ENCODE data around the gene DYNC2I2.
"Not testable (repeated sequence)": the region's sequence is repeated elsewhere in the genome, so short reads cannot be mapped to it uniquely, and the experiment has no call there.

DYNC2I2 gene

DNA sequence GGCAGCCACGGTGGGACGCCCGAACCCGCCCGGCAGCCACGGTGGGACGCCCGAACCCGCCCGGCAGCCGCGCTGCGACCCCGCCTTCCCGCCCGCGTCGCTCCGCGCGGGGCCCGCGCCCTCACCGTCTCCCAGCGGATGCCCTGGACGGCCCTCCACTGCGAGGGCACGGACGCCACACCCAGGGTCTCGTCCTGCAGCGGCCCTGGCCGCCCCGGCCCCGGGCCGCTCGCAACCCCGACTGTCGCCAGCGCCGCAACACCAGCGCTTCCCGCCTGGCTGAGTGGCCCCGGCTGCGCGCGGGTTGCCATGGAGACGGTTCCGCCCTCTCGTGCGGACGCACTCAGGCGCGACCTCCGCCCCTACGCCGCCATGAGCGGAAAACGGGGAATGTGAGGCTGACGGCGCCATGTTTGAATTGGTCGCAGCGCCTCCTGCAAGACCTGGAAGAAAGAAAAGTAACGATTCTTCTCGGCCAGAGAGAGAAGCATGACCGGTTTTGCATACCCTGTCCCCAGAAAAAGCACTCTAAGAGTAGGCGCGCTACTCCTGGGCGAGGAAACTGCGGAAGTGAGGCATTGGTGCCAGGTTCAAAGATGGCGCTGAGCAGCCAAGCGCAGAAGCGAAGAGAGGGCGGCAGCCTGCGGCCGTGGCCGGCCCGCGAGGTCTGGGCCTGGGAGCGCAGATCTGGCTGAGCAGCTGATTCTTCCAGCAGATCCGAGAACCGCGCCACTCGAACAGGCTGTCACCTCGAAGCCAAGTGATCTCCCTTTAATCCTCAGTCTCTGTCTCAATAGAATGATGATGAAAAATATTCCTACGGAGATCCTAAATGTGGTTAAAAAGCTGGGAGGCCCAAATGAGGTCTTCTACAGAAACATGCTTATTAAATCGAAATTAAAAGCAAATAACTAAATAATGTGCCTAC, at the start of gene DYNC2I2:
TSS of gene DYNC2I2 (minus strand) at position 432 of the 928 bp plus-strand sequence. CDS start at position 311, 121 bp downstream.
- in situ Hi-C loops (cut with HindIII; ENCODE audit: low sequenced_read_pairs) = no loop called here

DNA sequence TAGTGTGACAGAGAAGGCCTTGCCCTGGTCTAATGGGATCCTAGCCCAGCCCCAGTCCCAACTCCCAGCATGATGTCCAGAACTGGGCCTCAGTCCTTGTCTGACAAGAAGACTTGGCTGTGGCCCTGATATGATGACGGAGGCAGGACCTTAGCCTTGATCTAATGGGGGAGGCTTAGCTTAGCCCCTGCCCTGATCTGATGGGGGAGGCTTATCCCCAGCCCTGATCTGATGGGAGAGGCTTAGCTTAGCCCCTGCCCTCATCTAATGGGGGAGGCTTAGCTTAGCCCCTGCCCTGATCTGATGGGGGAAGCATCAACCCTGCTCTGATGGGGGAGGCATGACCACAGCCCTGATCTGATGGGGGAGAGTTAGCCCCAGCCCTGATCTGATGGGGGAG, 49.4 kb upstream of the DYNC2I2 start:
- in situ Hi-C loops (cut with HindIII; ENCODE audit: low sequenced_read_pairs) = no loop called here

DNA sequence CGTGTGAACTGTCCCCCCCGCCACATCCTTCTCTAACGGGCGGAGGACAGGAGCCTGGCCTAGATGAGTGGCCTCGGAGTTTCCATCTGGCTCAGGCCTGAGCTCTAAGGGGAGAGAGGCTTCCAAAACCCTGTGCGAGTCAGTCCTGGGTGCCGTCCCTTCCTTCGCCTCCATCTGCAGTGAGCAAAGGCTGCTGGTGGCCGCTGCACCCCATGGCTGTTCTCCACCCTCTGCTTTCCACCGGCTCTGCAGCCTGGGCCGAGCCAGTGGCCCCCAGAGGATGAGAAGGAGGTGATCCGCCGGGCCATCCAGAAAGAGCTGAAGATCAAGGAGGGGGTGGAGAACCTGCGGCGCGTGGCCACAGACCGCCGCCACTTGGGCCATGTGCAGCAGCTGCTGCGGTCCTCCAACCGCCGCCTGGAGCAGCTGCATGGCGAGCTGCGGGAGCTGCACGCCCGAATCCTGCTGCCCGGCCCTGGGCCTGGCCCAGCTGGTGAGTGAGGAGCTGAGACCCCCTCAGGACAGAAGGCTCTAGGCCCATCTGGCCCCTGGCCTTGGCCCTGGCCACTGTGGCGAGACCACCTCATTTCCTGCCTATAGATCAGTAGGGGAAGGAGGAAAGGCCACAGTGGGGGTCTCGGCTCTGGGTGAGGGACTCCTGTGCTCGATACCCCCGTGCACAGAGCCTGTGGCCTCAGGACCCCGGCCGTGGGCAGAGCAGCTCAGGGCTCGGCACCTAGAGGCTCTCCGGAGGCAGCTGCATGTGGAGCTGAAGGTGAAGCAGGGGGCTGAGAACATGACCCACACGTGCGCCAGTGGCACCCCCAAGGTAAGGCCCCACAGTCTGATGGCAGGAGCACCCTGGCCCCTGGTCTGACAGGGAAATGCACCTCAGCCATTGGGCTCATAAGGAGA, 48.7 kb upstream of the DYNC2I2 start:
- in situ Hi-C loops (cut with HindIII; ENCODE audit: low sequenced_read_pairs) = no loop called here

DNA sequence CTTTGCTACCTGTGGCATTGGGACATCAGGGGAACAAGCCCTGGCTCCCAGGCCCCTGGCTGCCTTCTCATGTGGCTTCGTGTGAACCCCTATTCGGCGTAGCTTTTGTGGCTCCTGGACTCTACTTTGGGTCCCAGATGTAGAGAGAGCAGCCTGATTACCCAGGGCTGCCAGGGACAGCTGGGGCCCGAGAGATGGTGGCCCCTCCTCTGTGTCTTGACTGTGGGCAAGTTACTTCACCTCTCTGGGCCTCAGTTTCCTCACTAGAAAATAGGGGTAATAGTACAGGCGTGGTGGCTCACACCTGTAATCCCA, 47.7 kb upstream of the DYNC2I2 start:
- in situ Hi-C loops (cut with HindIII; ENCODE audit: low sequenced_read_pairs) = no loop called here

DNA sequence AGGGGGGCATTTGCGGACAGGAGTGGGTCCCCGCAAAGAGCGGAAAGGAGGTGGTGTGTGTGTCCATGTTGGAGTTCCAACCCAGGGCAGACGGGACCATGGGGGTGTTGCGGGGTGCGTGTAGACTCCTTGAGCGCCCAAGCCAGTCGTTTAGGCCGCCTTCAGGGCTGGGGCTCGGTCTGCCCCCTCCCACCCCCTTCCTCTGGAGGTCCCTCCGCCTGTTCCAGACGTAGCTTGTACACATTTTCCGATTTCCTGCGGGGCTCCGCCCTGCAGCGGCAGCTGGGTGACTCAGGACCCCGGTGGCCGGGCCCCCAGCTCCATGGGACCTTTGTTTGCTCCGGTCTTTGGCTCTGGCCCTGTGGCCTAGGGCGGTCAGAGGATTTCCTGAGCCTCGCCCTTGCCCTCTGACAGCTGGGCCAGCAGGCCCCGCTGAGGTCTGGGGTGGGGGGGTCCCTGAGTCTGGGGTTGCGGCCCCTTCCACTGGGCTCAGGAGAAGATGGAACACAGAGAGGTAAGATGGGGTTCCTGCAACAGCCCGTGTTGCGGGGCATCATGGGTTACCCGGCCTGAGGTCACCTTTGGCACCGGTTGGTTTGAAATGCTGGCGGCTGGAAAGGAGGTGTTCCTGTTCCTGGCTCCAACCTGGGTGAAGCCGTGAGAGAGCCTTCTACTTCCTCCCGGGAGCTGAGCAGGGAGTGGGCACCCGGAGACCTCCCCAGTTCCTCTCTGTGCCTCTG, 47.1 kb upstream of the DYNC2I2 start:
- in situ Hi-C loops (cut with HindIII; ENCODE audit: low sequenced_read_pairs) = no loop called here

DNA sequence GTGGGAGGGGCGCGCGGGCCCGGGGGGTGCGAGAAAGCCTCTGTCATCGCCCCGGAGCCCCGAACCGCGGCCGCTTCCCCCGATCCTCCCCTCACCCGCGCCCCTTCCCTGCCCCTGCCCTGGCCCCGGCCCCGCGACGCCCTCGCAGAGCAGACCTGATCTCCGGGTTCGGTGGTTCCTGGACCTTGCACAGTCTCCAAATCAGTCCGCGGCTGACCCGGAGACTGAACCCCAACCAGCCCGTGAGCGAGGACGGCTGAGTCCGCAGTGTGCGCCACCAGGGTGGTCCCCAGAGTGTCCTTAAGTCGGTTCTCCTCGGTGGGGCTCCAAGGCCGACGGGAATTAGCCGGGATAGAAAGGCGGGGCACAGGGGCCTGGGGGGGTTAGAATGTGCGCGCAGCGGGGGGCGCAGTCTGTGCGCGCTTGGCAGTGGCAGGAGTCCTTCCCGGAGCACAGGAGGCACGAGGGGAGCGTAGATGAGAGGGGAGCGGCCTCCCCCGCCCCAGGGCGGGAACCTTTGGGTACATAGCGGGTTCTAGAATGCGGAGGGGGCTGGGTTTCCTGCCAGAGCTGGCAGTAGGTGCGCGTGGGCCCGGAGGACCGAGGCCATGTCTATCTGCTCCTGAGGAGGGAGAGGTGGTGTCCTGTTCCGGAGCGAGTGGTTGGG, 46.4 kb upstream of the DYNC2I2 start:
- in situ Hi-C loops (cut with HindIII; ENCODE audit: low sequenced_read_pairs) = no loop called here

DNA sequence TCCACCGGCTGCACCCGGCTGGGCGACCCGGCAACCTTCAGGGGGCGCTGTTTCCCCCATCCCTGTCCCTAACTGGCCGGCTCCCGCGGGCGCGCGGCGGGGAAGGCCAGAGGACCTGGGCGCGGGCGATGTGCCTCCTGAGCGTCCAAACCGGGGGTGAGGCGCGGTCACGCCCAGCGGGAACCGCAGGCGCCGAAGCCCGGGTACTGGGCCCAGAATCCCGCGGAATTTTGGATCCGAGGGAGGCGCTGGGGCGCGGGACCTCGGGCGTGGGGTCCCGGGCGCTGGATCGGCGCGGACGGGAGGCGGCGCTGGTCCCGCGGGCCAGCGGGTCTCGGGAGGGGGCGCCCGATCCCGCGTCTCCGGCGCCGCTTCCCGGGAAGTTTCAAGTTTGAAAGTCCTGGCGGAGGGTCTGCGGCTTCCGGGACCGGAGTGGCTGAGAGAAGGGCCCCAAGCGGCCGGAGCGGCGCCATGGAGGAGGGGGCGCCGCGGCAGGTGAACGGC, 45.9 kb upstream of the DYNC2I2 start, which contains the start of gene PKN3:
TSS of gene PKN3 (plus strand) at position 59 of the 504 bp plus-strand sequence. CDS start at position 472, 413 bp downstream.
- in situ Hi-C loops (cut with HindIII; ENCODE audit: low sequenced_read_pairs) = no loop called here

DNA sequence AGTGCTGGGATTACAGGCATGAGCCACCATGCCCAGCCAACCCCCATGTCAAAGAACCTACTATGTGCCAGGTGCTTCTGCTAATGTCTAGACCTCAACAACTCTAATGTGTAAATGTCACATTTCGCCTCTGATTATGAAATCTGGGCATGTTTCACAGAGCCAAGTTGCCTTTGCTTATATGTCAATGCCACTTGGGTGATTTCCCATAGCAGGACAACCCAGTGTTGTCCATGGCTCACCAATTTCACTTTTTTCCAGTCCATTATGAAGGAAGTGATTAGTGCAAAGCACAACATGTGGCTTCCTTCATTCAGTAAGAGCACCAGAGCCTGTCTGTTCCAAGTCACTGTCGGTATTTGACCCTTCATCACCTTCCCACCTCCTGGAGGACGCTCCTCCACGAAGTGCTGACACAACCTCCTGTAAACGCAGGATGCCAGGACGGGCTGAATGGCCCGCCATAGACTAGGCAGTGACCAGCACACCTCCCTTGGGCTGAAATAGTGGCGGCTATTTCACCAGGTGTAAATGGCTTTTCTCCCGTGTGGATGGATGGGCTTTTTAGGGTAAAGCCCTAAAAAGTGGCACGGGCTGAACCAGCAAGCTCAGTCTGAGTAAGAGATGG, 44.7 kb upstream of the DYNC2I2 start:
- in situ Hi-C loops (cut with HindIII; ENCODE audit: low sequenced_read_pairs) = no loop called here

DNA sequence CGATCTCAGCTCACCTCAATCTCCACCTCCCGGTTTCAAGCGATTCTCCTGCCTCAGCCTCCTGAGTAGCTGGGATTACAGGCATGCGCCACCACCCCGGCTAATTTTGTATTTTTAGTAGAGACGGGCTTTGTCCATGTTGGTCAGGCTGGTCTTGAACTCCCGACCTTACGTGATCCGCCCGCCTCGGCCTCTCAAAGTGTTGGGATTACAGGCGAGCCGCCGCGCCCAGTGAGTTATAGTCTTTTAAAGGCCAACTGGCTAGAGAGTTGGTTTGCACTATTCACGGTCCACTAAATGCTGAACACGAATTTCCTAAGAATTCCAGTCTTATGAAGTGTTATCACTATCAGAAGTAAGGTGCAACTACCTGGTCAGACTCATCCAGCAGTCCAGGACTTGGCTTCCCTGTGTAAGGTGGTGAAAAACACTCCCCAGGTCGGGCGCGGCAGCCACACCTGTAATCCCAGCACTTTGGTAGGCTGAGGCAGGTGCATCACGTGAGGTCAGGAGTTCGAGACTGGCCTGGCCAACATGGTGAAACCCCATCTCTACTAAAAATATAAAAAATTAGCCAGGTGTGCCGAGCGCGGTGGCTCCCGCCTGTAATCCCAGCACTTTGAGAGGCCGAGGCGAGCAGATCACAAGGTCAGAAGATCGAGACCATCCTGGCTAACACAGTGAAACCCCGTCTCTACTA, 42.6 kb upstream of the DYNC2I2 start:
- in situ Hi-C loops (cut with HindIII; ENCODE audit: low sequenced_read_pairs) = not testable (repeated sequence)

DNA sequence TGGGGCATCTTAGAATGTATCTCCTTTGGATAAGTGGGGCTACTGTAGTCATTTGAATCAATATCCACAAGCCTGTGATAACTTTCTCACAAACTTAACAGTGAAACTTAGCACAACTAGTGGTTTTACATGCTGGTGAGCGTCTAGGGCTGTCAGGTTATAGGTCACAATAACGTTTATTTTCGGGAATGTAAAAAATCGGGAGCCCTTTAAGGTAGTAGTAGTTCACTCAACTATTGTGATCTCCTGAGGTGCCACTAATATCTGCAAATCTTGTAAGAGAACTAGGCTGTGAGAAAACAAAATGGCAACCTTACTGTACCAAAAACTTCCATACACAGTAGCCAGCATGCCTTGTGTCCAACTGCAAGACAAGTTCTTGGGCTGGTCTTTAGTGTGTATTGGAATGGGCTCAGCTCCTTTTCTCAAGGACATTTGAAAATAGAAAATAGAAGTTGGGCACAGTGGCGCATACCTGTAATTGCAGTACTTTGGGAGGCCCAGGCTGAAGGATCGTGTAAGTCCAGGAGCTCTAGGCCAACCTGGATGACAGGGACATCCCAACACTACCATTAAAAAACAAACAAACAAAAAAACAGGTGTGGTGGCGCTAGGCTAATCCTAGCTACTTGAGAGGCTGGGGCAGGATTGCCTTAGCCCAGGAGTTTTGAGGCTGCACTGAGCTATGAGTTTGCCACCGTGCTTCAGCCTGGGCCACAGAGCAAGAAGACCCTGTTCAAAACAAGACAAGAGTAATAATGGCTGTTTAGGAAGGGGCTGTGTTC, 40.5 kb upstream of the DYNC2I2 start:
- in situ Hi-C loops (cut with HindIII; ENCODE audit: low sequenced_read_pairs) = no loop called here

DNA sequence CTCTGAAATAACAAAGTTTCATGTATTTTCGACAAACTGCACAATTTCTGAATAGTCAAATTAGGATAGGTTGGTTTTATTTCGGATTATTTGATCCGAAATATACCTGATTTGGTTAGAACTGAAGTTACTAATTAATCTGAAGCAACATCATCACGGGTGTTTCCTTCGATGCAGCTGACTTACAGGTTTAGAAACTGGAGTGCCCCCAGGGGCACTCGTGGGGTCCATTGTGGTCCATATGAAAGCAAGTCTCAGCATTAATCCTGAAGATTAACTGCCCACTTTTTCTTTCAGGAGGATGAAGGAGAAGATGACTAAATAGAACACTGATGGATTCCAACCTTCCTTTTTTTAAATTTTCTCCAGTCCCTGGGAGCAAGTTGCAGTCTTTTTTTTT, 37.7 kb upstream of the DYNC2I2 start:
- in situ Hi-C loops (cut with HindIII; ENCODE audit: low sequenced_read_pairs) = no loop called here

DNA sequence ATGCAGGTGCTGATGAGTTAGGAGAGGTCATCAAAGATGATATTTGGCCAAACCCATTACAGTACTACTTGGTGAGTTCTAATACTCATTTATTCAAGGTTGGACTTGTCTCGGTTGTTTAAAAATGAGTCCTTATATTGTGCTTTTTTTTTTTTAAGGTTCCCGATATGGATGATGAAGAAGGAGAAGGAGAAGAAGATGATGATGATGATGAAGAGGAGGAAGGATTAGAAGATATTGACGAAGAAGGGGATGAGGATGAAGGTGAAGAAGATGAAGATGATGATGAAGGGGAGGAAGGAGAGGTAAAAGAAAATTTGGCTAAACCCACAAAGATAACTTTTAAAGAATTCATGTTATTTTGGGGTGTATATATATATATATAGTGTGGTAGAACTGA, 37.1 kb upstream of the DYNC2I2 start:
- in situ Hi-C loops (cut with HindIII; ENCODE audit: low sequenced_read_pairs) = not testable (repeated sequence)

DNA sequence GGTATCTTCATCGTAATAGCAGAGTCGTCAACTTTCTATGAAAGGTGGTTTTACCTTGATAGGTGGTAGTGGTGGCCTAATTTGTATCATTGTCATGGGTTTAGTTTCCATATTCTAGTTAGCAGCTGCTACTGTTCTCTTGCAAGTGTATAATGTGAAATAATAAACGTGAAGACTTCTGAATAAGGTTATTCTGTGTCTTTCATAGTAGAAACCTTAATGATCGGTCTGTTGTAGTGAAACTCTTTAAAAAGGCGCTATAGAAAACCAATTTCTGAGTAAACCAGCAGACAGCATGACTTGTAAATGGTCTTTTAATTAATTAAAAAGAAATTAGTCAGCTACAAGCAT, 34.0 kb upstream of the DYNC2I2 start:
- in situ Hi-C loops (cut with HindIII; ENCODE audit: low sequenced_read_pairs) = no loop called here

DNA sequence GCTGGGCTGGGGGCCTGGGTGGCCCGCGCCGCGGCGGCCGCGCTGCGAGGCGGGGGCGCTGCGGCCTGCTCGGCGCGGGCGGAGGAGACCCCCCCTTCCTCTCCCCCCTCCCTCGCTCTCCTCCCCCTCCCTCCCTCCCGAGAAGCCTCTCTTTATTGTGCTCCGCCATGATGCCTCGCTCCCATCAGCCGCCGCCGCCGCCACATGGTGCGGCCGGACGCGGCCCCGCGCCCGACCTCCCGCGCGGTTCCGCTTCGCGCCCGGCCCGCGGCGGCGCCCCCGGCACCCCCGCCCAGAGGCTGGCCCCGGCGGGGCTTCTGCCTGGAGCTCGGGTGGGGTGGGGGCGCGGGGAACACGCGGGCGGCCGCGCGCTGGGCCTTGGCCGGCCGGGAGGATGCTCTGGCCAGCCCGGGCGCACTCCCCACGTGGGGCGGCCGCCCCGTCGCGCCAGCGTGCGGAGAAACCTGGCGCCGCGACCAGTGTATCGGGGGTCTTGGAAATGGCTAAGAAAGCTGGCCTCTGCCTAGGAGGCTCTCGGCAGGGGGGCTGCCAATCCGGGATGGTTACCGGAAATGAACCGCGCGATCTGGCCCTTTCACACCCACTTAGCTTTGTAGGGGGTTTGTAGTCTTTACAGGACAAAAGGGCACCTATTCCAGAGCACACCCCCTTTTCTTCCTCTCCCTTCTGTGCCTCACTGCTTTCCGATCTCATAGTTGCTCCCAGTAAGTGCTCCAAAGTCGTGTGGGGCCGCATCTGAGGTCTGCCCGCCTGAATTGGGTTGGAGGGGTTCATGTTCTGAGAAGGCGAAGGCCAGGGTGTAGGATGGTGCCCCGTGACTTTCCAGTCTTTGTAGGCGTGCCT, 33.4 kb upstream of the DYNC2I2 start:
- in situ Hi-C loops (cut with HindIII; ENCODE audit: low sequenced_read_pairs) = no loop called here

DNA sequence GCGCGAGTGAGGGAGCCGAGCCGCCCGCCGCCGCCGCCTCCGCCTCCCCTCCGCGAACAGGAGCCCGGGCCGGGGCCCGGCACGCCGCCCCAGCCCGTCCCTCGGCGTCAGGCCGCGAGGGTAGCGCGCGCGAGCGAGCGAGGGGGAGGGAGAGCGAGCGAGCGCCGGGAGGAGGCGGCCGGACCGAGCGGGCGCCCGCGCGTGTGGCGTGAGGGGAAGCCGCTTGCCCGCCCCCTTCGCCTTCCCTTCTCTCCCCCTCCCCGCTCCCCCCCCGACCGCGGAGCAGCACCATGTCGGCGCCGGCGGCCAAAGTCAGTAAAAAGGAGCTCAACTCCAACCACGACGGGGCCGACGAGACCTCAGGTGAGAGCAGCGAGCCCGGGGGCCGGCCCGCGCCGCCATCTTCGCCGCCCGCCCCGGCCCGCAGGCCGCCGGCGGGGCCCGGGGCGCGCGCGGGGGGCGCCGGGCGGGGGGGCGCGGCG, 32.7 kb upstream of the DYNC2I2 start:
- in situ Hi-C loops (cut with HindIII; ENCODE audit: low sequenced_read_pairs) = no loop called here

DNA sequence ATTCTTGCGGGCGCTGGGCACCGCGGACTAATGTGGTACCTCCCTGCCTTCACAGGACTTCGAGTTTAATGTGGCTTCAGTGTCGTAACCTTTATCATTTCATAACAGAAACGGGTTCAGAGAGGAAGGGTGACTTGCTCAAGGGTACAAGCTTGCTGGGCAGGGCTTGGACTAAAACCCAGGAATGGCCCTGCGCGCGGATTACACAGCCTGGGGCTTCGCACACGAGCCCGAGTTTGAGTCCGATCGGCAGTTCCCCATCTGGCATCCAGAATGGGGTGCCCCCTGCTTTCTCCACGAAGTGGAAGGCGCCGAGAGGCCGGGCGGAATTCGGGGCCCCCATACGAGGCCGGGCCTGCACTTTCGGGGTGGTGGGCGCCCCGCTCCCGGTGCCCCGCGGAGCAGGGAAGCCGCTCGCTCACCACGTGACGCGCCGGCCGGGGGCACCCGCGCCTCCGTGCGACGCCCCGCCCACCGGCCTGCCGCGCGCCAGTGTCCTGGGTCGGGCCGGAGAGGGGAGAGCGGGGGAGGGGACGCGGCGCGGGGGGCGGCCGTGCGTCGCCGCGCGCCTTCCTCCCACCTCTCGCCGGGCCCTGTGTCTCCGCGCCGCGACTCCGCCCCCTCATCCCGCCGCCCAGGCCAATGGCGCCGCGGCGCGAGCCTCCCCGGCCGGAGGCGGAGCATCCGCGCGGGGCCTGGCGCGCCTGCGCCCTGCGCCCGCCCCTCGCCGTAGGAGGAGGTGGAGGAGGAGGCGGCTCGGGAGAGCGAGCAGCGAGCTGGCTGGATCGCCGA, 32.0 kb upstream of the DYNC2I2 start, which contains the start of gene SET:
TSS of gene SET (plus strand) at position 722 of the 792 bp plus-strand sequence. CDS start 361 bp downstream, outside the sequence.
- in situ Hi-C loops (cut with HindIII; ENCODE audit: low sequenced_read_pairs) = no loop called here

Data from DLD1 (cell line).